NCI-H128 (cell line): ENCODE measurements around the gene CLSTN1.

ENCODE experiments used
- DNase-seq: peaks from one replicate; lab custom pipeline; 2025; ENCODE audit not compliant: unreplicated experiment; lab: John Stamatoyannopoulos, UW

The CLSTN1 gene

DNA sequence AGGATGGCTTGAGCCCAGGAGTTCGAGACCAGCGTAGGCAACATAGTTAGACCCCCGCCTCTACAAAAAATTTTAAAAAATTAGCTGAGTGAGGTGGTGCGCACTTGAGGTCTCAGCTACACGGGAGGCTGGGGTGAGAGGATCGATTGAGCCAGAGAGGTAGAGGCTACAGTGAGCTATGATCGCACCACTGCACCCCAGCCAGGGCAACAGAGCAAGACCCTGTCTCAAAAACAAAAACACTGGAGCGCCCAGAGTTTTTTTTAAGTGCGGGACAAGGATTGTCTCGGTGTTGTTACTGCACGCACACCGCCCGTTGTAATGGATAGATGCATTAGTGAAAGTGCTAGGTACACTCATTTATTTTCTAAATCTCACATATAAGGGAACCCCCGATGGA is 135.2 kb downstream of the CLSTN1 start:
- DNase-seq = no peak

DNA sequence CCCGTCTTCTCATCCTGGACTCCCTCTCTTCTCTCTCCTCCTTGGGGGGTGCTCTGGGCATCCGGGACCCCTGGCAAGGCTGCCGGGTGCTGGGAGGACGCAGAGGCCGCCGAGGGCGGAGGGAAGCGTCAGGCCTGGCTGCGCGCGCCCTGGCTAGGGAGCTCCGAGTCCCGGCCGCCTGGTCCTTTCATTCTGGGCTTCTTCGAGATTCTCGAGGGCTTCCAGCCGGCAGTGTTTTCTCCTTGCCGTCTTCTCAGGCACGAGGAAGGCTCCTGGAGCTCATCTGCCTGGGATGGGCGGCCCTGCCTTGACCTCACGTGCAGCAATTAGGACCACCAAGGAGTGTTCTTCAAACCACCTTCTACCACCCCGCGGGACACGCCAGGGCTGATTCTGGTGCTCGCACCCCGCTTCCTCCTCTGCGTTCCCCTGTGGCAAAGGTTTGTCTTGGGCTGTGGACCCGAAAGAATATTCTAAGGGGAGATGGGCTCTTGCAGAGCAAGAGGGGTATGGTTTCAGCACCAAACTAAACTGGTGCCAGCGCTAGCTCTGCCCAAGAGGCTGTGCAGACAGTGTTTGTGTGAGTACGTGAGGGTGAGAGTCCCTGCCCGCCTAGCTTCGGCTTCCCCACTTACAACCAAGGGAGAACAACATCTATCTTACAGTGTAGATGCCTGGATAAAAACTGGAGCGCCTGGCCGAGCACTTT is 135.7 kb downstream of the CLSTN1 start:
- peak; percentile 14 for DNase-seq

DNA sequence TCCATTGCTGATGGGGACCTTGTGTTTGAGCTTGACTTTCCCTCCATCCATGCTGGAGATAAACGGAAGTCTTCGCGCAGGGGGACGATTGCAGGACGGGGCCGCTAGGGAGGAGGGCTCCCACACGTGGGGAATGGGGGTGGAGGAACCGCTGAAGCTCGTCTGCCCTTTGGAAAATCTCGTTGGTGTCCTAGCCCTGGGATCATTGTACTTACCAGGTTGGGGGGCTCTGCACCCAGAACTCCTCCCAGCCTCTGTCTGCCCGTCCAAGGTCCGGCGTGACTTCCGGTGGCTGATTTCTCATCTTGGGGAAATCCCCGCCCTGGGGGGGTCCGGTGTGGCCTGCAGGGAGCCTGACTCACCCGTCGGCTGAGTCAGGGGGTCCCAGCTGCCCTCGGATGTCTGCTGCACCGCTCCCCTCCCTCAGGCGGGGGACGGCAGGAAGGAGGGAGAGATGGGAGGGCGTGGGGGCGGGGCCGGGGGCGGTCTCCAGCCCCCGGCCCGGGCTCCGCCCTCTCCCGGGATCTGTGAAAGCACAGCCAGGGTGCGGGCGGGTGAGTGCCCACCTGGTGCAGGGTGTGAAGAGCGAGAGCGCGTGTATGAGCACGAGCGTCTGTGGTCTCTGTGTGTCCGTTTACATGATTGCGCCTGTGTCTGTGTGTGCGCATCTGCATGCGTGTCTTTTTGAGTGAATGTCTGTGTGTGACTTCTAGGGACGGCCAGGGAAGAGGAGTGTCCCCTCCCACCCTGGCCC is 136.5 kb downstream of the CLSTN1 start:
- DNase-seq = peak; percentile 65

DNA sequence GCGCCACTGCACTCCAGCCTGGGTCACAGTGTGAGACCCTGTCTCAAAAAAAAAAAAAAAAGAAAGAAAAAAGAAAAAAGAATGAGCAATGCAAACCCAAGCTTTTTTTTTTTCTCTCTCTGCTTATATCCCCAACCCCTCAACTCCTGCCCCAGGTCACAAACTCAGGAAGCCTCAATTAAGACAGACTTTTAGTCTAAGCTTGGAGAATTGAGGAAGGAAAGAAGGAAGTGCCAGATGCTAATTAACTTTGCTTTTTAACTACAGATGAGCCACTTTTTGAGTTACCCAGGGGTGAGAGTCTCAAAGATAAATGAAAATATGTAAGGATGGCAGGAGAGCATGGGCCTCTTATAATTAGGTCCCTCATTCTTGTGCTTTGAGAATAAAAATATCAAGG is 139.0 kb downstream of the CLSTN1 start:
- DNase-seq = no peak

DNA sequence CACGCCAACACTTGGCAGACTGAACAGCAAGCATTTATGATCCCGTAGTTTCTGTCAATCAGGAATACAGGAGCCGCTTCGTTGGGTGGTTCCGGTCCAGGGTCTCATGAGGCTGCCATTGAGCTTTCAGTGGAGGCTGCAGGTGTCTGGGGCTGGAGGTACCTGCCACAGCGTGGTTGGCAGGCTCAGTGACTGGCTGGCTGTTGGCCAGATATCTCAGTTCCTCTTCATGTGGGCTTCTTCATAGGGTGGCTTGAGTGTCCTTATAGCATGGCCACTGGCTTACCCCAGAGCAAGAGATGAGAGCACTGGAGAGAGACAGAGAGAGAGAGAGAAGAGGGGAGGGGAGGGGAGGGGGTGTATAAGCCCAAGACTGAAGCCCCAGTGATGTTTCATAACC is 142.9 kb downstream of the CLSTN1 start:
- no peak for DNase-seq

DNA sequence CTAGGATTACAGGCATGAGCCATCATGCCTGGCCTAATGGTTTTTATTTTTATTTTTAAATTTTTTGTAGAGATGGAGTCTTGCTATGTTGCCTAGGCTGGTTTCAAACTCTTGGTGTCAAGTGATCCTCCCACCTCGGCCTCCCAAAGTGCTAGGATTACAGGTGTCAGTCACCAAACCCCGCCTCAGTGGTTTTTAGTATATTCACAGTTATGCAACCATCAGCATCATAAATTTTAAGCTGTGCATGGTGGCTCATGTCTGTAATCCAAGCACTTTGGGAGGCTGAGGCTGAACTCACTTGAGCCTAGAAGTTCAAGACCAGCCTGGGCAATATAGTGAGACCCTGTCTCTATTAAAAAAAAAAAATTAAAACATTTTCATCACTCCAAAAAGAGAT is 143.7 kb downstream of the CLSTN1 start:
- no peak for DNase-seq
